ENCODE results near the gene GTSE1.
"Not testable (repeated sequence)": the region's sequence is repeated elsewhere in the genome, so short reads cannot be mapped to it uniquely, and the experiment has no call there.

Gene GTSE1

DNA sequence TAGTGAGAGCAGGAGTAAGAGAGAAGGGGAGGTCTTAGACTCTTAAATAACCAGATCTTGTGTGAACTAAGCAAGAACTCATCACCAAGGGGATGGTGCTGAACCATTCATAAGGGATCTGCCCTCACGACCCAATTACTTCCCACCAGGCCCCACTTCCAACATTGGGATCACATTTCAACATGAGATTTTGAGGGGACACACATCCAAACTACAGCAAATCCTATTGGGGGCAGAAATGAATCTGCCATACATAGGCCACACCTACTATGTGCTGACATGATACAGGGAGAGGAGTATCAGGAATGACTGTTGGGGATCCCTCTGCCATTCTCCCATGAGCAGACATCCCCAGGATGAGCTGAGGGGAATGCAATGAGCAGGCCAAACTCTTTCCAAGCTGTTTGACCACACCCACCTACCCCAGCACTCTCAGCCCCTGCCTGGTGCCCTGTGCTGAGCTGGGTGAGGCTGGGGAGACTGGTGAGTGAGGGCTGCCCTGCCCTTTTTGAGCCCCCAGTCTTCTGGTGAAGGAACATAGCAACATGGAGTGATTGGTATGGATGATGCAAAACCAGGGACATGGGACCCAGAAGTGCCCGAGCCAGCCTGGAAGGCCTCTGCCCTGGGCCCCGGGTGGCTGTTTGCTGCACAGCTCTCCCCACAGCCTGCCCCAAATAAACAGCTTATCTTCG, 1.2 kb upstream of the GTSE1 start:
- no peak for DNase-seq

DNA sequence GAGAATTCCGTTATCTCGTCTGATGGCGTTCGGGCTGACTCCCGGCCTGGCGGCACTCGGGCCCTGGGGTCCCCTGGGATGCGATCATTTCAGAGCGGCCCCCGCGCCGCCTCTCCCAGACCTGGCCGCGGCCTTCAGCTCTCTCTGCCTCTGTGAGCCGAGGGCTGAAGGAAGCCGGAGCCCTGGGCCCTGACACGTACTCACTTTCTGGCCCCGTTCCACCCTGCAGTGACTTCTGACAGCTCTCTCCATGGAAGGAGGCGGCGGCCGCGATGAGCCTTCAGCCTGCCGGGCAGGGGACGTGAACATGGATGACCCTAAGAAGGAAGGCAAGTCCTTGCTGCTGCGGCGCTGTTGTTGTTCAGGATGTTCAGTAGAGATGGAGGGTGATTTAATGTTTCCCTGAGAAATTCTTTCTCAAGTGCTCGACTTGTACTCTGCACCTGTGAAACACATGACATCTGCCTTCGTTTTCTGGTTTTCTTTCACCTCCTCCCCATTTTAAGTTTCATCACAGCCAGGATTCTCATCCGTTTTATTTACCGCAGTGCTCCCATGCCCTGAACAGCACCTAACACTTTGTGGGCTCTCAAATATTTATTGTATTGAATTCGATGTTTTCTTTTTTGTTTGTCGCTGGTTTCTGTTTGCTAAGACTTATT, 612 bp downstream of the GTSE1 start:
- peak; percentile 43 for DNase-seq

DNA sequence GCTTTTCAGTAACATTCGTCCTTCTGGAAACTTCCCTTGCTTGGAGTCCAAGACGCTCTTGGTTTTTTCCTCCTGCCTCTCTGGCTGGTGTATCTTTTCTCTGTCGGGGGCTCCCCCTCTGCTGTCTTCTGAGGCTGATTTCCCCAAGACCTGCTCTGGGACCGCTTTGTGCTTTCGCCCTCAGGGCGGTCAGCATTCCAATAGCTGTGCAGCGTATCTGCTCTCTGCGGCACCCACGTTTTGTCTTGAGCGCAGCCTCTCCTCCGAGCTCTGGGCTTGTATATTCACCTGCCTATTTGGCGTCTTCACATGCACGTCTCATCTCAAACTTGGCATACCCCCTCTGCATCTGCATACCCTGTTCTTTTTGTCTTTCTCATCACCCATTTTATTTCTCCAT, 2.4 kb downstream of the GTSE1 start:
- DNase-seq = no peak

- DNase-seq = no peak
Observed at GRCh38 chr22:46300491-46300890, 3.8 kb downstream of the GTSE1 start.

DNA sequence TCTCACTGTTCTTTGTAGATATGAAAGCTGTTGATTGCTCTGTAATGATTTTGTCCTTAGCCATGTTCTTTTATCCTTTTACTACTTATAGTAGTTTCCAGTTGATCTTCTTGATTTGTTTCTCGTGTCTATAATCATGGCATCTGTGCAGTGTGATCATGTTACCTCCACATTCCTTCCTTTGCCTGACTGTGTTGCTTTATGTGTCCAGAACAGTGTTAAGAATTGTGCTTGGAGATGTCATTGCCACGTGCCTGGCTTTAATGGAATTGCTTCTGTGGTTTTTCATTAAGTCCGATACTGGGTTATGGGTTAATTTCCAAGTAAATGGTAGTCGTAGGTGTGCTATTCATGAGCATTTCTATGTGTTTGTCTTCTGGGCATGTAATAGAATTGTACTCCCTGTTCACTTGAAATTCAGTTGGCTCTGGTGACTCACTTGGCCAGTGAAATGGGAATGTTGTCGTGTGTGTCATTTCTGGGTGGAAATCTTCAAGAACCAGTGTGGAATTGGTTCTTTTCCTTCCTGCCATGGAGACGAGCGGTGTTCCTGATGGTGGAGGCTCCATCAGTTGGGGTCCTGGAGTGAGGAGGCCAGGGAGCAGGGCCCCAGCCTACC, 6.8 kb downstream of the GTSE1 start:
- no peak for DNase-seq

DNA sequence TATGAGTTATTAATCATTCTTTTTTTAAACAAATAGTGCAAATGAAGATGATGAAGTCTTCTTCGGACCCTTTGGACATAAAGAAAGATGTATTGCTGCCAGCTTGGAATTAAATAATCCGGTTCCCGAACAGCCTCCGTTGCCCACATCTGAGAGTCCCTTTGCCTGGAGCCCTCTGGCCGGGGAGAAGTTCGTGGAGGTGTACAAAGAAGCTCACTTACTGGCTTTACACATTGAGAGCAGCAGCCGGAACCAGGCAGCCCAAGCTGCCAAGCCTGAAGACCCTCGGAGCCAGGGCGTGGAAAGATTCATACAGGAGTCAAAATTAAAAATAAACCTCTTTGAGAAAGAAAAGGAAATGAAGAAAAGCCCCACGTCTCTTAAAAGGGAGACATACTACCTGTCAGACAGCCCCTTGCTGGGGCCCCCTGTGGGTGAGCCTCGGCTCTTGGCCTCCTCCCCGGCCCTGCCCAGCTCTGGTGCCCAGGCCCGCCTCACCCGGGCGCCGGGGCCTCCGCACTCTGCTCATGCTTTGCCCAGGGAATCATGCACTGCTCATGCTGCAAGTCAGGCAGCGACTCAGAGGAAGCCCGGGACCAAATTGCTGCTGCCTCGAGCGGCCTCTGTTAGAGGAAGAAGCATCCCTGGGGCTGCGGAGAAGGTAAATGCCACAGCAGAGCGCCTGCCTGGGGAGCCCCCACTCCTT, 11.8 kb downstream of the GTSE1 start:
- DNase-seq = no peak

- DNase-seq = no peak
Observed at GRCh38 chr22:46309526-46310085, 12.9 kb downstream of the GTSE1 start.

- DNase-seq = no peak
Observed at GRCh38 chr22:46312056-46312455, 15.4 kb downstream of the GTSE1 start.

DNA sequence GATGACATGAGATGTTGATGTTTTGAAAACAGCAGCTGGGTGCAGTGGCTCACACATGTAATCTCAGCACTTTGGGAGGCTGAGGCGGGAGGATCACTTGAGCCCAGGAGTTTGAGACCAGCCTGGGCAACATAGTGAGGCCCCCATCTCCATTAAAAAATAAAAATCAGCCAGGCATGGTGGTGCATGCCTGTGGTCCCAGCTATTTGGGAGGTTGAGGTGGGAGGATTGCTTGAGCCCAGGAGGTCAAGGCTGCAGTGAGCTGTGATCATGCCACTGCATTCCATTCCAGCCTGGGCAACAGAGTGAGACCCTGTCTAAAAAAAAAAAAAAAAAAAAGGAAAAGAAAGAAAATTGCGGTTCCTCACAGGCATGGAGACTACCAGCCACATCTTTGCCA, 16.2 kb downstream of the GTSE1 start:
- DNase-seq = not testable (repeated sequence)

- DNase-seq = no peak
Observed at GRCh38 chr22:46315976-46316375, 19.3 kb downstream of the GTSE1 start.

GRCh38 chr22:46317646-46318045, 21.0 kb downstream of the GTSE1 start:
- no peak for DNase-seq

DNA sequence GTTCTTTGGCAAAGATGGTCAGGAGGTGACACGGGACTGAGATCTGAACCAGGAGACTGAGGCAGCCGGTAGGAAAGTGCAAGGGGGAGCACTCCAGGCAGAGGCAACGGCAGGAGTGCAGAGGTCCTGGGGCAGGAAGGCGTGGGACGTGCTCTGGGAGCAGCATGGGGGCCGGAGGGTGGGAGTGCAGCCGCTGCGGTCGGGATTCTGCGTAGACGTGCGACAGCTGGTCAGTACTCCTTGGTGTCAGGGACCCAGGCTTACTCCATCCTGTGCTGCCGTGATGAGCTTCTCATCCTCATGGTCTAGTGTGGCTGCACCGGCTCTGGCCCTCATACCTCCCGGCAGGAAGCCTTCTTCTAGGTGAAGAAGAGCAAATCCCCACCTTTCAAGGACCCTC, 21.9 kb downstream of the GTSE1 start:
- no peak for DNase-seq

- no peak for DNase-seq
Observed at GRCh38 chr22:46319319-46319718, 22.6 kb downstream of the GTSE1 start.

DNA sequence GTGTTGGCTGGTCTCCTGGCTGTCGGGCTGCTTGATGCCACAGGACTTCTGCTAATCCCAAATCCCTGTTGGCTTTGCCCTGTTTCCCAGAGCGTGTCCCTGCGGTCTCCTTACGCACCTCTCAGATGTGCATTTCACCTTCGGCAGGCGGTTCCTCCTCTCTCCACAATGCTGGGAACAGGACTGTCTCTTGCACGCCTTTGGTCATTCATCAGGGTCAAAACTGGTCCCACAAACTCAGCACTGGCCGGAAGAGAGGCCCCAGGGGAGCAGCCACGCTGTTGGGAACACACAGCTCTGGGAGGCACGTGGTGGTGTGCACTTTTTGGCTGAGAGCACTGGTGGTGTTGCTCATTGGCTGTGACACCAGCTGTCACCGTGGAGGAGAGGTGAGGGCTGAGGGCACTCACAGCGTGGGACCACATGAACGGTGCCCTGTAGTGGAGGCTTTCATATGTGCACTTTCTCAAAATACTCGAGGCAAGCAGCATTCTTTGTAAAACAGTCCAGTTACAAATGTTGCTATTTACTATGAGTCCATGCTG, 23.6 kb downstream of the GTSE1 start:
- no peak for DNase-seq

- no peak for DNase-seq
Observed at GRCh38 chr22:46320716-46321386, 24.2 kb downstream of the GTSE1 start.

GRCh38 chr22:46322711-46323110, 26.0 kb downstream of the GTSE1 start:
- no peak for DNase-seq

- no peak for DNase-seq
Observed at GRCh38 chr22:46323162-46323561, 26.5 kb downstream of the GTSE1 start.

GRCh38 chr22:46326066-46326680, 29.5 kb downstream of the GTSE1 start:
- no peak for DNase-seq

- no peak for DNase-seq
Observed at GRCh38 chr22:46327691-46328465, 31.2 kb downstream of the GTSE1 start.

- DNase-seq = no peak
Observed at GRCh38 chr22:46328797-46329196, 32.1 kb downstream of the GTSE1 start.

DNA sequence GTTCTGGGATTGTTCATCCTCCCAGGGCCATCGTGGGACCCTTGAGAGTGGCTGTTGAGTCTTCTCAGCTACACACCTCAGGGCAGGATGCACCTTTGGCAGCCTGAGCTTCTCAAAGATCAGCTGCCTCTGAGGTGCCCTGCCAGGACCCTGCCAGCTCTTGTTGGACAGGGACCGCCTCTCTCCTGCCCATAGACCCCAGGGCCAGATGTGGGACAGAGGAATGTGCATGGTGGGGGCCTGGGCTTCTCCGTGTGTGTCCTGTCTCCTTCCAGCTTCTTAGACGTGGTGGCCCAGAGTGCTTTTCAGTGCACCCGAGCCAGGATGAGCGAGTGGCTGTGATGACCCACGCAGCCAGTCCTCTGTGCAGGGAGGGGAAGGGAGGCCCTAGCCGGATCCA, 32.9 kb downstream of the GTSE1 start:
- DNase-seq = no peak
